GM12872 (cell line): ENCODE measurements around the gene PON2.

Experiments
- TF ChIP-seq, protein P1 (sequence below): IDR thresholded peaks from 3 replicates; pipeline ENCODE4 v1.5.1; 2011; ENCODE audit warnings: low read depth, mild to moderate bottlenecking, low read length, moderate library complexity; ENCODE audit not compliant: insufficient read depth

Gene PON2

DNA sequence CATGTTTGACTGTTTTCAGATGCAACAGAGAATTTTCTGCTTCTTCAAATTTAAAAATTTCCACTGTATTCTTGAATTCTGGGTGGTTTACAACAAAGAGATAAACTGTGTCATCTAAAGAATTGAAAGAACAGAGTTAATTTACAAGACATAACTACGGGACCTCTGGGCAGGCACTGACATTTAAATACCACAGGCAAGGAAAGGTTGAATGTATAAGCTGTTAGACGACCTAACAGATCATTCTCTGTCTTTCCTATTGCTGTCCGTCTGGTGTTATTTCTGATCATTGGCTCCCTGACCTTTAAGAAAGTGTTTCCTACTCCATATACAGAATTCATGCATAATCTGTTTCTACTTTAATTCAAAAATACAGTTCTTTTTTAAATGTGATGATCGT lies 23.2 kb downstream of the PON2 start:
- TF ChIP-seq, protein P1, sequence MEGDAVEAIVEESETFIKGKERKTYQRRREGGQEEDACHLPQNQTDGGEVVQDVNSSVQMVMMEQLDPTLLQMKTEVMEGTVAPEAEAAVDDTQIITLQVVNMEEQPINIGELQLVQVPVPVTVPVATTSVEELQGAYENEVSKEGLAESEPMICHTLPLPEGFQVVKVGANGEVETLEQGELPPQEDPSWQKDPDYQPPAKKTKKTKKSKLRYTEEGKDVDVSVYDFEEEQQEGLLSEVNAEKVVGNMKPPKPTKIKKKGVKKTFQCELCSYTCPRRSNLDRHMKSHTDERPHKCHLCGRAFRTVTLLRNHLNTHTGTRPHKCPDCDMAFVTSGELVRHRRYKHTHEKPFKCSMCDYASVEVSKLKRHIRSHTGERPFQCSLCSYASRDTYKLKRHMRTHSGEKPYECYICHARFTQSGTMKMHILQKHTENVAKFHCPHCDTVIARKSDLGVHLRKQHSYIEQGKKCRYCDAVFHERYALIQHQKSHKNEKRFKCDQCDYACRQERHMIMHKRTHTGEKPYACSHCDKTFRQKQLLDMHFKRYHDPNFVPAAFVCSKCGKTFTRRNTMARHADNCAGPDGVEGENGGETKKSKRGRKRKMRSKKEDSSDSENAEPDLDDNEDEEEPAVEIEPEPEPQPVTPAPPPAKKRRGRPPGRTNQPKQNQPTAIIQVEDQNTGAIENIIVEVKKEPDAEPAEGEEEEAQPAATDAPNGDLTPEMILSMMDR, result no peak

- TF ChIP-seq, protein P1, result no peak
Measured at GRCh38 chr7:95411036-95411435, 23.8 kb downstream of the PON2 start.

DNA sequence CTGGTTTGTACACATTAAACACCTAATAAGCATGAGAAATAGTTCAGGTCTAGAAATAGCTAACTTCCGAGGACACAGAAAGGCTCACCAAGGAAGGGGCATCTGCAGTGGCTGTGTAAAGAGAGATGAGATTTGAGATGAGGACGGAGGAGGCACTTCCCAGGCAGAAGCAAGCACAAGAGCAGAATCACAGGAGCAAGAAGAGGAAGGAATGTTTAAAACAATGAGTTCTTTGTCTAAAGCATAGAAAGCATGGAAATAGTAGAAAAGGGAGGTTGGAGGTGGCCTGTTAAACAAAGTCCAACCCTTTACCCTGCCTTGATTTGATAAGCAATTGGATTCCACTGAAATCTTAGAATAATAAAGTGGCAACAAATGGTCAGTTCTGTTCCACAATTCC lies 27.1 kb downstream of the PON2 start:
- TF ChIP-seq, protein P1, result no peak

- TF ChIP-seq, protein P1, result no peak
Measured at GRCh38 chr7:95405800-95406199, 29.0 kb downstream of the PON2 start.

DNA sequence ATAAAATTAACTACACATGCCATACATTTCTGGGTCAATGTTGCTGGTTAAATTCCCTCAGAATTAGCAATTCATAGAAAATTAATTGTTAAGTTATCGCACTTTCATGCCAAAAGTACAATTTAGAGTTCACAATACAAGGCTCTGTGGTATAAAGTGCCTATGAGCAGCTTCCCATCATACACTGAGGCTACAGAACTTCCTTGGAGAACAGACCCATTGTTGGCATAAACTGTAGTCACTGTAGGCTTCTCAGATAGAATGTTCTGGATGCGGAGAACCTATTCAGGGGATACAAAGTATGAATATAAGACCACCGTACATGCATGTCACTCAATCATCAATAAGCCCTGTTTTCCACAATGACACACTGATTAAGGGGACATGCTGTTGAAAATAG lies 29.6 kb downstream of the PON2 start:
- TF ChIP-seq, protein P1, result no peak

- TF ChIP-seq, protein P1, result no peak
Measured at GRCh38 chr7:95404316-95404865, 30.4 kb downstream of the PON2 start.

DNA sequence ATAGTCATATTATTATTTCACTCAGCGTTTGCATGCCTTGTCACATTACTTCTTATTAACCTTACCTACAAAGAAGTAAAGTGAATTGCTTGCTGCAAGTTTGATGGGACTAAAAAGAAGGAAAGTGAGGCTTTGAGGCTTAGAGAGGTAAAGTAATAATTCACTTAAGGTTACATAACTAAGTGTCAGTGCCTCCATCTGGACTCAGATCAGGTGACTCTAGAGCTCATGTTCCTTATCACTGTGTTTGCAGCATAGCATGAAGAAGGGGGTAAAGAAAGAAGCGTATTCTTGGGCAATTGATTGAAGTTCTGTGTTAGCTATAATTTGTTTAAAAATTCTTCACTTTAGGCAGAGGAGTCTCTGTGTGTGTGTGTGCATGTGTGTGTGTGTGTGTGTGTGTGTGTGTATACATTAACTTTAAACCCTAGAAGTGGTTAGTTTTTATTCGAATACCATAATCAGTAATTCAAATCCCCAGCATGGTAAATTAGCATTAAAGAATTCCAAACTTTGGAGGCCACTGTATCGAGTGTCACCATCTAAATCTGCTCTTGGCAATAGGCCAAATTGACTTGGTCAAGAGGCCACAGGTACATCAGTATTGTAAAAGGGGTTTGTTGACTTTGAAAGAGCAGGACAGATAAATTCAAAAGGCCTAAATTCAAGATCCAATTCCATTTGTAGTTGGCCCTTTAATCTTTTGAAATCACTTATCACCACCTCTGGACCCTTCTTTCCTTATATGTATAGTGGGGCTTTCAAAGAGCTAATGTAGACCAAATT lies 36.5 kb downstream of the PON2 start:
- TF ChIP-seq, protein P1, result no peak
